SK-N-SH (cell line): ENCODE data around the gene POLR3GL. TPM values are rescaled to one million over a fixed set of nuclear protein-coding genes. Genes with fewer than 3 reads are reported as not detected.

Experiments used
- CTCF ChIA-PET: fragments of 300-600, 350-600 bp; formaldehyde crosslinking; extraction: SDS; loops from one replicate; lab custom pipeline; 2021; lab: Yijun Ruan, JAX
- POLR2A ChIA-PET: fragments of 350-600 bp; sonication (Branson Sonifier 250); formaldehyde crosslinking; extraction: SDS; loops from one replicate; lab custom pipeline; 2020; ENCODE audit warnings: antibody characterized with exemption, inconsistent platforms; lab: Yijun Ruan, JAX
- DNase-seq: peaks from one replicate; pipeline ENCODE4 v3.0.0; 2012
- H2AFZ ChIP-seq: fragments of 200-600 bp; sonication (generic); 2 replicates; pipeline ENCODE4 v1.8.1; 2016; ENCODE audit warnings: antibody characterized with exemption, mild to moderate bottlenecking, low read depth
- H3F3A ChIP-seq: fragments of 200-600 bp; sonication (generic); replicated peaks from 2 replicates; pipeline ENCODE3; 2016; ENCODE audit warnings: antibody characterized with exemption, mild to moderate bottlenecking; ENCODE audit not compliant: insufficient read depth
- H3K27ac ChIP-seq, 2 experiments: fragments of 200-500 bp in 1 of 2; fragments of 200-600 bp in 1 of 2; sonication (Bioruptor generic) in 1 of 2; sonication (generic), shearing (Covaris generic) in 1 of 2; 2 replicates each; pipeline versions ENCODE4 v1.5.1 to v1.6.1; 2014 to 2016; ENCODE audit warnings: low read depth in 2 of 2, inconsistent platforms in 1 of 2, low read length in 1 of 2, mild to moderate bottlenecking in 1 of 2, mixed read lengths in 1 of 2
- H3K27me3 ChIP-seq: fragments of 200-600 bp; sonication (generic), shearing (Covaris generic); 2 replicates; pipeline ENCODE4 v1.6.1; 2016; ENCODE audit warnings: mixed run types; ENCODE audit not compliant: insufficient read depth
- H3K36me3 ChIP-seq, 2 experiments: fragments of 200-500 bp in 1 of 2; fragments of 200-600 bp in 1 of 2; sonication (Bioruptor generic) in 1 of 2; sonication (generic) in 1 of 2; replicated peaks in 1 of 2; 2 replicates each; pipeline versions ENCODE3 to v1.5.1; 2014 to 2016; ENCODE audit warnings: low read length in 1 of 2, mild to moderate bottlenecking in 1 of 2; ENCODE audit not compliant: insufficient read depth in 2 of 2, control insufficient read depth in 1 of 2
- H3K4me1 ChIP-seq, 2 experiments: fragments of 200-500 bp in 1 of 2; fragments of 200-600 bp in 1 of 2; sonication (Bioruptor generic) in 1 of 2; sonication (generic), shearing (Covaris generic) in 1 of 2; 2 replicates each; pipeline versions ENCODE4 v1.5.1 to v1.6.1; 2014 to 2016; ENCODE audit warnings: low read depth in 1 of 2, low read length in 1 of 2, mixed run types in 1 of 2; ENCODE audit not compliant: insufficient read depth in 2 of 2, control insufficient read depth in 1 of 2
- H3K4me2 ChIP-seq: fragments of 200-600 bp; sonication (generic), shearing (Covaris generic); 2 replicates; pipeline ENCODE4 v1.6.1; 2017; ENCODE audit warnings: mixed run types
- H3K4me3 ChIP-seq, 2 experiments: fragments of 200-500 bp in 1 of 2; fragments of 200-600 bp in 1 of 2; sonication (Bioruptor generic) in 1 of 2; sonication (generic), shearing (Covaris generic) in 1 of 2; 2 replicates each; pipeline versions ENCODE4 v1.5.1 to v1.8.1; 2014 to 2016; ENCODE audit warnings: low read depth in 2 of 2, inconsistent platforms in 1 of 2, low read length in 1 of 2, mild to moderate bottlenecking in 1 of 2, mixed read lengths in 1 of 2, moderate library complexity in 1 of 2
- H3K79me2 ChIP-seq: fragments of 200-600 bp; sonication (generic); 2 replicates; pipeline ENCODE4 v1.8.1; 2017; ENCODE audit warnings: mild to moderate bottlenecking; ENCODE audit not compliant: insufficient read depth
- H3K9ac ChIP-seq: fragments of 200-600 bp; sonication (generic); 2 replicates; pipeline ENCODE4 v1.6.1; 2017; ENCODE audit warnings: mixed run types
- H3K9me2 ChIP-seq: fragments of 200-600 bp; sonication (generic); 2 replicates; pipeline ENCODE4 v1.6.1; 2017; ENCODE audit warnings: mixed run types
- H3K9me3 ChIP-seq: fragments of 200-600 bp; sonication (generic); 2 replicates; pipeline ENCODE4 v1.6.1; 2017; ENCODE audit warnings: mixed run types, mild to moderate bottlenecking, moderate library complexity
- H4K20me1 ChIP-seq: fragments of 200-600 bp; sonication (generic); 2 replicates; pipeline ENCODE4 v1.6.1; 2017; ENCODE audit warnings: mild to moderate bottlenecking, mixed run types; ENCODE audit not compliant: insufficient read depth
- ELF1 ChIP-seq: IDR thresholded peaks from 2 replicates; pipeline ENCODE4 v1.4.0; 2012
- FOSL2 ChIP-seq: IDR thresholded peaks from 2 replicates; pipeline ENCODE4 v1.4.0; 2012; ENCODE audit warnings: low read depth, mild to moderate bottlenecking, moderate library complexity, borderline replicate concordance
- FOXM1 ChIP-seq: IDR thresholded peaks from 2 replicates; pipeline ENCODE4 v1.4.0; 2012; ENCODE audit warnings: low read depth, mild to moderate bottlenecking
- GABPA ChIP-seq: IDR thresholded peaks from 2 replicates; pipeline ENCODE4 v1.4.0; 2012; ENCODE audit warnings: low read depth, mild to moderate bottlenecking
- IRF3 ChIP-seq: fragments of 150-350 bp; IDR thresholded peaks from 2 replicates; pipeline ENCODE4 v1.6.1; 2016; ENCODE audit warnings: mild to moderate bottlenecking, low read depth, low read length
- JUND ChIP-seq: IDR thresholded peaks from 2 replicates; pipeline ENCODE4 v1.4.0; 2012
- MEF2A ChIP-seq: IDR thresholded peaks from 2 replicates; pipeline ENCODE4 v1.4.0; 2012; ENCODE audit warnings: low read depth, borderline replicate concordance
- MXI1 ChIP-seq: IDR thresholded peaks from 2 replicates; pipeline ENCODE4 v1.6.1; 2012; ENCODE audit warnings: mild to moderate bottlenecking, low read depth, low read length, improper control_type of control experiment
- NFIC ChIP-seq: IDR thresholded peaks from 2 replicates; pipeline ENCODE4 v1.4.0; 2012; ENCODE audit warnings: borderline replicate concordance
- PBX3 ChIP-seq: IDR thresholded peaks from 2 replicates; pipeline ENCODE4; 2012
- RAD21 ChIP-seq: IDR thresholded peaks from 2 replicates; pipeline ENCODE4 v1.6.1; 2012; ENCODE audit warnings: mild to moderate bottlenecking, low read length
- REST ChIP-seq: IDR thresholded peaks from 2 replicates; pipeline ENCODE4 v1.6.1; 2012; ENCODE audit warnings: mild to moderate bottlenecking, low read depth, low read length, moderate library complexity
- RFX5 ChIP-seq: IDR thresholded peaks from 2 replicates; pipeline ENCODE4 v1.6.1; 2012; ENCODE audit warnings: mild to moderate bottlenecking, improper control_type of control experiment, low read length
- SIN3A ChIP-seq: IDR thresholded peaks from 2 replicates; pipeline ENCODE4 v1.6.1; 2012; ENCODE audit warnings: low read depth, mild to moderate bottlenecking, low read length, moderate library complexity, borderline replicate concordance
- SMC3 ChIP-seq: IDR thresholded peaks from 2 replicates; pipeline ENCODE4 v1.6.1; 2012; ENCODE audit warnings: low read depth, low read length, improper control_type of control experiment
- TCF12 ChIP-seq: IDR thresholded peaks from 2 replicates; pipeline ENCODE4 v1.4.0; 2012
- TEAD4 ChIP-seq: IDR thresholded peaks from 2 replicates; pipeline ENCODE4 v1.4.0; 2012; ENCODE audit warnings: mild to moderate bottlenecking, borderline replicate concordance; ENCODE audit not compliant: insufficient read depth
- USF2 ChIP-seq: fragments of 150-350 bp; IDR thresholded peaks from 2 replicates; pipeline ENCODE4 v1.6.1; 2017; ENCODE audit warnings: antibody characterized with exemption, low read length, low read depth, borderline replicate concordance
- YY1 ChIP-seq: IDR thresholded peaks from 2 replicates; pipeline ENCODE4 v1.4.0; 2012; ENCODE audit warnings: low read depth, mild to moderate bottlenecking
- ZBTB33 ChIP-seq: IDR thresholded peaks from 2 replicates; pipeline ENCODE4 v1.4.0; 2012; ENCODE audit warnings: low read depth, borderline replicate concordance
- polyA plus RNA-seq, 3 experiments: library from polyadenylated mRNA; depleted of rRNA; stranded (reverse); fragments of >200 nt; gene quantifications; 2 replicates each; pipeline ENCODE4 v1.2.3, GENCODE V29; 2012
- TF ChIP-seq, protein P1 (sequence below): IDR thresholded peaks from 2 replicates; pipeline ENCODE4 v1.4.0; 2012; ENCODE audit warnings: low read depth, borderline replicate concordance
- TF ChIP-seq, protein P2 (sequence below): IDR thresholded peaks from 2 replicates; pipeline ENCODE4 v1.4.0; 2012; ENCODE audit warnings: low read depth

Gene POLR3GL
- polyA plus RNA-seq, 1 of the 3 experiments (the other 2 are of a cell fraction) = 15.8 TPM

DNA sequence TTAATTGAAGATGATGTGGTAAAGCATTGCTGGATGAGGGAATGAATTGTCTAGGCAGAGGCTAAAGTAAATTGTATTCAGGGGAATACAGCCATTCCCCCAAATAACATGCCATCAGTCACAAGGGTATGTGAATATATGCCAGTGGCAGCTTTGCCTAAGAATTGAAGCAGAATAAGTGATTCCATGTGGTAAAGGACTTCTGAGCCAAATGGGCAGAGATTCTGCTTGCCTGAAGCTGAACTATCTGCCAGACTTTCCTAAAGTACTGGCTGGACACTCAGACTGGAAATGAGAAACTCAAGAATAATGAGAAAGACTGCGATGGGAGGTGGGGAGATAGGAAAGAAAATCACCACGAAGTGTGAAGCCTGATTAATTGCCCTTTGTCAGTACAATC is 9.1 kb upstream of the POLR3GL start (continued):
- TF ChIP-seq SIN3A = no peak
- TF ChIP-seq YY1 = no peak
- no peak for TF ChIP-seq NFIC

- H4K20me1 ChIP-seq = no peaks in the 10 kb centered on the region; the same call in 1 of the 2 replicates
- peaks cover 25 to 43% of the 10 kb centered on the region in 2 experiments; a peak in 3 of 4 replicates for H3K4me1 ChIP-seq
- ChIA-PET POLR2A (no interaction called here), CTCF (interaction anchor here (4.1 kb wide), 1 partner anchor 64 kb away, joined by 17 read pairs; no protein-coding TSS in a partner anchor)
- peaks cover 24% of the 10 kb centered on the region for H3F3A ChIP-seq
- peak overlapping the region; percentile 82 to 99 for H3K27ac ChIP-seq
- H3K79me2 ChIP-seq = peaks cover 61% of the 10 kb centered on the region
- TF ChIP-seq TCF12 (no peak), ELF1 (no peak), PBX3 (no peak), GABPA (no peak), ZBTB33 (no peak), FOXM1 (no peak), USF2 (no peak), MXI1 (no peak), MEF2A (no peak), JUND (no peak), REST (no peak), YY1 (no peak), TEAD4 (no peak), RFX5 (no peak), RAD21 (no peak), SMC3 (no peak), IRF3 (no peak), FOSL2 (no peak)
- TF ChIP-seq, protein P1, sequence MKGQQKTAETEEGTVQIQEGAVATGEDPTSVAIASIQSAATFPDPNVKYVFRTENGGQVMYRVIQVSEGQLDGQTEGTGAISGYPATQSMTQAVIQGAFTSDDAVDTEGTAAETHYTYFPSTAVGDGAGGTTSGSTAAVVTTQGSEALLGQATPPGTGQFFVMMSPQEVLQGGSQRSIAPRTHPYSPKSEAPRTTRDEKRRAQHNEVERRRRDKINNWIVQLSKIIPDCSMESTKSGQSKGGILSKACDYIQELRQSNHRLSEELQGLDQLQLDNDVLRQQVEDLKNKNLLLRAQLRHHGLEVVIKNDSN = no peak
- TF ChIP-seq, protein P2, sequence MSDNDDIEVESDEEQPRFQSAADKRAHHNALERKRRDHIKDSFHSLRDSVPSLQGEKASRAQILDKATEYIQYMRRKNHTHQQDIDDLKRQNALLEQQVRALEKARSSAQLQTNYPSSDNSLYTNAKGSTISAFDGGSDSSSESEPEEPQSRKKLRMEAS = no peak
- H3K9ac ChIP-seq = peak overlapping the region; percentile 73
- no peak for DNase-seq
- H3K9me3 ChIP-seq = no peaks in the 10 kb centered on the region
- H2AFZ ChIP-seq = no peak overlapping the region; the same call in 1 of the 2 replicates
- peak overlapping the region; percentile 78 for H3K4me2 ChIP-seq
- peaks cover 4% of the 10 kb centered on the region in 2 experiments for H3K36me3 ChIP-seq
- H3K27me3 ChIP-seq = no peaks in the 10 kb centered on the region
- H3K4me3 ChIP-seq = peak overlapping the region; percentile 62 to 74
- no peaks in the 10 kb centered on the region for H3K9me2 ChIP-seq
These were observed 8.1 kb upstream of the POLR3GL start for GRCh38 chr1:145956361-145956760.
